Measurements from ENCODE around the gene EEFSEC. TPM values are rescaled to one million over a fixed set of nuclear protein-coding genes. Genes with fewer than 3 reads are reported as not detected.
A peak's percentile ranks its signal among the peaks of the same experiment; 100 is the strongest.

EEFSEC gene
- total RNA-seq, 1 donor from 2014 or later, result 24.6 TPM

- H3K4me3 ChIP-seq, result no peak overlapping the region
- no peak for TF ChIP-seq POLR2AphosphoS5 (IDR thresholded peaks at IDR 0.05; ENCODE audit: insufficient read depth in 1 of 2, low read depth in 1 of 2)
- TF ChIP-seq CTCF (IDR thresholded peaks at IDR 0.05), result no peak
- TF ChIP-seq POLR2A (IDR thresholded peaks at IDR 0.05), result no peak
- peak in 1 of 2 donors; percentile 55 for DNase-seq (ENCODE audit: extremely low spot score in 2 of 2)
- no peaks in the 10 kb centered on the region for H3K9me3 ChIP-seq
- peaks cover 40% of the 10 kb centered on the region for H3K4me1 ChIP-seq
- H3K27me3 ChIP-seq, result no peaks in the 10 kb centered on the region
- intact Hi-C loops (cut with DNase I), result no loop called here
- no peak overlapping the region for H3K27ac ChIP-seq
- no peaks in the 10 kb centered on the region for H3K36me3 ChIP-seq
These were observed 127.8 kb downstream of the EEFSEC start for GRCh38 chr3:128281056-128281455.

GRCh38 chr3:128281461-128282367 lies 128.4 kb downstream of the EEFSEC start:
- no peaks in the 10 kb centered on the region for H3K9me3 ChIP-seq
- no peak for TF ChIP-seq CTCF (IDR thresholded peaks at IDR 0.05)
- TF ChIP-seq POLR2A (IDR thresholded peaks at IDR 0.05), result no peak
- no peak for TF ChIP-seq POLR2AphosphoS5 (IDR thresholded peaks at IDR 0.05; ENCODE audit: insufficient read depth in 1 of 2, low read depth in 1 of 2)
- H3K36me3 ChIP-seq, result no peaks in the 10 kb centered on the region
- no peaks in the 10 kb centered on the region for H3K27me3 ChIP-seq
- H3K4me3 ChIP-seq, result no peak overlapping the region
- peaks cover 40% of the 10 kb centered on the region for H3K4me1 ChIP-seq
- intact Hi-C loops (cut with DNase I), result no loop called here
- no peak overlapping the region for H3K27ac ChIP-seq
- DNase-seq (ENCODE audit: extremely low spot score in 2 of 2), result peak in 1 of 2 donors; percentile 89

GRCh38 chr3:128282380-128283196 lies 129.3 kb downstream of the EEFSEC start:
- peak overlapping the region; percentile 23 for H3K27ac ChIP-seq
- TF ChIP-seq CTCF (IDR thresholded peaks at IDR 0.05) (no peak), POLR2AphosphoS5 (IDR thresholded peaks at IDR 0.05; ENCODE audit: insufficient read depth in 1 of 2, low read depth in 1 of 2) (no peak), POLR2A (IDR thresholded peaks at IDR 0.05) (no peak)
- H3K27me3 ChIP-seq, result no peaks in the 10 kb centered on the region

GRCh38 chr3:128283421-128283820 lies 130.1 kb downstream of the EEFSEC start:
- TF ChIP-seq POLR2AphosphoS5 (IDR thresholded peaks at IDR 0.05; ENCODE audit: insufficient read depth in 1 of 2, low read depth in 1 of 2) (no peak), POLR2A (IDR thresholded peaks at IDR 0.05) (no peak), CTCF (IDR thresholded peaks at IDR 0.05) (no peak)
- no peak overlapping the region for H3K4me3 ChIP-seq
- H3K4me1 ChIP-seq, result peaks cover 26% of the 10 kb centered on the region
- no peaks in the 10 kb centered on the region for H3K36me3 ChIP-seq
- no peaks in the 10 kb centered on the region for H3K9me3 ChIP-seq
- peak; percentile 76 to 82 for DNase-seq (ENCODE audit: extremely low spot score in 2 of 2)
- no peaks in the 10 kb centered on the region for H3K27me3 ChIP-seq
- no peak overlapping the region for H3K27ac ChIP-seq
- intact Hi-C loops (cut with DNase I), result no loop called here

More at GRCh38 chr3:128282380-128283196, 129.3 kb downstream of the EEFSEC start:
- Histone ChIP-seq H3K4me3 (no peak overlapping the region), H3K36me3 (no peaks in the 10 kb centered on the region), H3K4me1 (peaks cover 34% of the 10 kb centered on the region), H3K9me3 (no peaks in the 10 kb centered on the region)
- intact Hi-C loops (cut with DNase I), result no loop called here
- peak; percentile 80 to 82 for DNase-seq (ENCODE audit: extremely low spot score in 2 of 2)
